HepG2 (cell line): ENCODE data around the gene ZDHHC11. TPM values are rescaled to one million over a fixed set of nuclear protein-coding genes. Genes with fewer than 3 reads are reported as not detected.

ENCODE experiments used
- ATAC-seq: fragments of 200-7000 bp; cut with Tn5 transposase; 3 replicates; pipeline ENCODE4 v1.9.1; 2020; ENCODE audit warnings: mild to moderate bottlenecking, moderate library complexity
- BruUV-seq: library from RNA; stranded (reverse); fragments of 400-500 nt; replicated peaks from 2 replicates; lab custom pipeline; 2021; lab: Mats Ljungman, UMichigan
- CTCF ChIA-PET: fragments of 300-600 bp; formaldehyde crosslinking; extraction: SDS; loops from one replicate; lab custom pipeline; 2021; ENCODE audit warnings: low total read pairs, inconsistent platforms, low intra/inter-chr PET ratio; lab: Yijun Ruan, JAX
- POLR2A ChIA-PET: fragments of 350-600 bp; sonication (Branson Sonifier 250); formaldehyde crosslinking; loops from one replicate; lab custom pipeline; 2020; ENCODE audit warnings: antibody characterized with exemption, inconsistent platforms; lab: Yijun Ruan, JAX
- DNase-seq: peaks from one replicate; pipeline ENCODE4 v3.0.0-alpha.2; 2015; ENCODE audit warnings: low spot score
- FAIRE-seq: peaks from 3 replicates; lab custom pipeline; 2011; peaks lifted over from hg19 to GRCh38; lab: Jason Lieb, UNC
- H2AFZ ChIP-seq: one replicate; pipeline ENCODE4 v1.6.1; 2011; ENCODE audit warnings: low read length, inconsistent platforms
- H3K27ac ChIP-seq: fragments of 300-600 bp; 3 replicates; pipeline ENCODE4 v1.8.0; 2011; ENCODE audit warnings: mixed run types, mild to moderate bottlenecking, mixed read lengths, low read length, inconsistent platforms; ENCODE audit not compliant: insufficient read depth; ENCODE audit errors: extremely low read length
- H3K27me3 ChIP-seq, 2 experiments: fragments of 200-600 bp in 1 of 2; 2 replicates in 1 of 2; 3 replicates in 1 of 2; pipeline versions ENCODE4 v1.6.0 to v1.8.0; 2011; ENCODE audit warnings: low read length in 2 of 2, mild to moderate bottlenecking in 2 of 2, moderate library complexity in 2 of 2, inconsistent platforms in 1 of 2; ENCODE audit not compliant: insufficient read depth in 2 of 2, control insufficient read depth in 1 of 2
- H3K36me3 ChIP-seq, 2 experiments: fragments of 200-600 bp in 1 of 2; replicated peaks in 1 of 2; 2 replicates in 1 of 2; 3 replicates in 1 of 2; pipeline versions ENCODE4 v1.5.1 to v1.8.0; 2011; ENCODE audit warnings: low read length in 2 of 2, inconsistent platforms in 1 of 2; ENCODE audit not compliant: insufficient read depth in 2 of 2, control insufficient read depth in 1 of 2
- H3K4me1 ChIP-seq: 2 replicates; pipeline ENCODE4 v1.5.1; 2012; ENCODE audit warnings: low read length, inconsistent platforms; ENCODE audit not compliant: insufficient read depth
- H3K4me2 ChIP-seq: 2 replicates; pipeline ENCODE4 v1.6.0; 2011; ENCODE audit warnings: low read depth, low read length, inconsistent platforms
- H3K4me3 ChIP-seq, 3 experiments: fragments of 200-600 bp in 1 of 3; sonication (generic), shearing (Covaris generic) in 1 of 3; replicated peaks in 1 of 3; 2 replicates each; pipeline ENCODE4 v1.5.1; 2011 to 2016; ENCODE audit warnings: low read length in 3 of 3, inconsistent platforms in 2 of 3, low read depth in 2 of 3, mild to moderate bottlenecking in 2 of 3, control low read depth in 1 of 3, mixed read lengths in 1 of 3; ENCODE audit not compliant: insufficient read depth in 1 of 3
- H3K79me2 ChIP-seq: one replicate; pipeline ENCODE4 v1.6.1; 2011; ENCODE audit warnings: low read length, inconsistent platforms; ENCODE audit not compliant: insufficient read depth
- H3K9ac ChIP-seq: 2 replicates; pipeline ENCODE4 v1.6.0; 2011; ENCODE audit warnings: mild to moderate bottlenecking, low read depth, low read length, inconsistent platforms; ENCODE audit not compliant: insufficient read depth
- H3K9me3 ChIP-seq: 2 replicates; pipeline ENCODE4 v1.5.1; 2012; ENCODE audit warnings: mild to moderate bottlenecking, low read length
- H4K20me1 ChIP-seq: 2 replicates; pipeline ENCODE4 v1.6.0; 2011; ENCODE audit warnings: inconsistent platforms, mild to moderate bottlenecking, low read length, moderate library complexity; ENCODE audit not compliant: insufficient read depth
- FOXC1 ChIP-seq: sonication (generic); formaldehyde crosslinking; IDR thresholded peaks from 2 replicates; pipeline ENCODE4 v1.8.0; 2022; ENCODE audit warnings: mild to moderate bottlenecking, missing genetic modification reagents, borderline replicate concordance
- HOXA9 ChIP-seq: sonication (generic); formaldehyde crosslinking; IDR thresholded peaks from 2 replicates; pipeline ENCODE4 v1.8.1; 2022; ENCODE audit warnings: missing genetic modification reagents, mild to moderate bottlenecking, moderate library complexity, borderline replicate concordance
- NFIB ChIP-seq: sonication (generic); formaldehyde crosslinking; IDR thresholded peaks from 2 replicates; pipeline ENCODE4 v1.9.0; 2021; ENCODE audit warnings: missing genetic modification reagents, mild to moderate bottlenecking, borderline replicate concordance
- NPAS2 ChIP-seq: sonication (generic); formaldehyde crosslinking; IDR thresholded peaks from 2 replicates; pipeline ENCODE4 v1.8.0; 2022; ENCODE audit warnings: mild to moderate bottlenecking, missing genetic modification reagents, borderline replicate concordance
- NR3C1 ChIP-seq: sonication (generic); formaldehyde crosslinking; IDR thresholded peaks from 2 replicates; pipeline ENCODE4 v1.4.0; 2020; ENCODE audit warnings: missing genetic modification reagents
- SRSF1 ChIP-seq: fragments of 200-400 bp; formaldehyde crosslinking; optimal IDR thresholded peaks from 2 replicates; pipeline ENCODE3; 2017; ENCODE audit warnings: mild to moderate bottlenecking, low read depth, low read length, moderate library complexity
- ZNF777 ChIP-seq: sonication (generic); formaldehyde crosslinking; IDR thresholded peaks from 2 replicates; pipeline ENCODE4 v1.4.0; 2020; ENCODE audit warnings: missing genetic modification reagents
- ZSCAN29 ChIP-seq: sonication (generic); formaldehyde crosslinking; conservative IDR thresholded peaks from 2 replicates; pipeline ENCODE4 v1.4.0; 2020; ENCODE audit warnings: mild to moderate bottlenecking, missing genetic modification reagents
- WGBS: methylation state at CpG from one replicate; pipeline ENCODE4 v1.1.6; 2017; ENCODE audit warnings: low lambda C conversion rate; 5-methylcytosine and 5-hydroxymethylcytosine counted together
- in situ Hi-C: cut with HindIII; loops from 2 replicates; pipeline ENCODE4 v1.10.0; 2017; ENCODE audit warnings: low pct_unique_long_range_greater_than_20kb; ENCODE audit not compliant: extremely low pct_ligation_motif_present
- intact Hi-C: fragments of 100-400 bp; cut with micrococcal nuclease; formaldehyde crosslinking; loops from one replicate; pipeline ENCODE4 v1.10.0; 2022; ENCODE audit not compliant: unreplicated experiment
- polyA plus RNA-seq, 8 experiments: library from polyadenylated mRNA; depleted of rRNA in 3 of 8; stranded (reverse) in 7 of 8; unstranded in 1 of 8; fragments of >200 nt; fragmentation: Illumina TruSeq in 4 of 8; extraction: Trizol in 4 of 8; gene quantifications; 2 replicates each; pipeline versions ENCODE4 v1.2.1 to v1.2.3, GENCODE V29; 2011 to 2016; ENCODE audit warnings: low read depth in 4 of 8, missing spikeins in 1 of 8, mixed read lengths in 1 of 8; ENCODE audit not compliant: insufficient read depth in 1 of 8
- total RNA-seq, 5 experiments: library from RNA; depleted of rRNA; stranded (reverse); fragments of >200 nt; fragmentation: Illumina TruSeq; extraction: Trizol; gene quantifications; 2 replicates each; pipeline ENCODE4 v1.2.3, GENCODE V29; 2016; ENCODE audit warnings: low read depth in 1 of 5
- TF ChIP-seq, protein P1 (sequence below): sonication (generic); formaldehyde crosslinking; IDR thresholded peaks from 2 replicates; pipeline ENCODE4 v1.5.1; 2020; ENCODE audit warnings: mild to moderate bottlenecking, missing genetic modification reagents, borderline replicate concordance
- TF ChIP-seq, protein P2 (sequence below): IDR thresholded peaks from 2 replicates; pipeline ENCODE4 v1.6.1; 2016; ENCODE audit warnings: missing genetic modification reagents, missing compliant biosample characterization

The ZDHHC11 gene
- total and polyA plus RNA-seq, 2 of the 13 experiments (the other 11 are each of a cell fraction or from before 2014, with no cell fraction given) = 2.1 to 4.0 TPM

DNA sequence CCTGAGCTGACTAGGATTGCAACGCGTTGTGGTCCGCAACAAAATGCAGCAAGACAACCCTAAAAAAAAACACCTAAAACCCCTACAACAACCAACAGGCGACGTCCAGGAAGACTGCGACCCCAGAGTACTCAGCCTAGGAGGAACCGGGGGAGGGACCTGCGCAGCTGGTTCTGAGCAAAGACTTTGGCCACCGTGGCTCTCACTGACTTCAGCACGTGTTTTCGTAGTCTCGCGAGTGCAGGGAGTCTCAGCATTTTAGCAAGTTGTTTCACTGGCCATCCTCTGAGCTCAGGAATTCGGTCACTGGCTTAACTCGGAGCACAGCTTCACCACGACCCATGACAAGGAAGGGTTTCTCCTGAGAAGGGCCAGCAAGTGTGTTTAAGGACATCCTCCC, 8.6 kb upstream of the ZDHHC11 start:
- in situ Hi-C loops (no loop called here), intact Hi-C loops (no loop called here)
- ChIA-PET POLR2A (no interaction called here), CTCF (no interaction called here)
- Histone ChIP-seq H4K20me1 (no peaks in the 10 kb centered on the region), H3K4me2 (no peak overlapping the region), H3K36me3 (peaks cover 4 to 13% of the 10 kb centered on the region in 2 experiments; a peak in 4 of 5 replicates), H3K79me2 (no peaks in the 10 kb centered on the region), H3K4me3 (no peak overlapping the region), H3K9me3 (no peaks in the 10 kb centered on the region), H3K27ac (no peak overlapping the region), H3K4me1 (no peaks in the 10 kb centered on the region), H2AFZ (no peak overlapping the region), H3K27me3 (no peaks in the 10 kb centered on the region), H3K9ac (no peak overlapping the region)
- FAIRE-seq (no peak), ATAC-seq (no peak), DNase-seq (no peak)
- 95% methylated on average over 16 of the region's 16 CpGs for WGBS
- no TSS peak for BruUV-seq
- TF ChIP-seq NR3C1 (CRISPR knock-in tag) (no peak), ZSCAN29 (CRISPR knock-in tag) (no peak), FOXC1 (CRISPR knock-in tag) (no peak), HOXA9 (CRISPR knock-in tag) (no peak), NFIB (CRISPR knock-in tag) (no peak), SRSF1 (no peak), ZNF777 (CRISPR knock-in tag) (no peak), NPAS2 (no peak)
- TF ChIP-seq, protein P1, sequence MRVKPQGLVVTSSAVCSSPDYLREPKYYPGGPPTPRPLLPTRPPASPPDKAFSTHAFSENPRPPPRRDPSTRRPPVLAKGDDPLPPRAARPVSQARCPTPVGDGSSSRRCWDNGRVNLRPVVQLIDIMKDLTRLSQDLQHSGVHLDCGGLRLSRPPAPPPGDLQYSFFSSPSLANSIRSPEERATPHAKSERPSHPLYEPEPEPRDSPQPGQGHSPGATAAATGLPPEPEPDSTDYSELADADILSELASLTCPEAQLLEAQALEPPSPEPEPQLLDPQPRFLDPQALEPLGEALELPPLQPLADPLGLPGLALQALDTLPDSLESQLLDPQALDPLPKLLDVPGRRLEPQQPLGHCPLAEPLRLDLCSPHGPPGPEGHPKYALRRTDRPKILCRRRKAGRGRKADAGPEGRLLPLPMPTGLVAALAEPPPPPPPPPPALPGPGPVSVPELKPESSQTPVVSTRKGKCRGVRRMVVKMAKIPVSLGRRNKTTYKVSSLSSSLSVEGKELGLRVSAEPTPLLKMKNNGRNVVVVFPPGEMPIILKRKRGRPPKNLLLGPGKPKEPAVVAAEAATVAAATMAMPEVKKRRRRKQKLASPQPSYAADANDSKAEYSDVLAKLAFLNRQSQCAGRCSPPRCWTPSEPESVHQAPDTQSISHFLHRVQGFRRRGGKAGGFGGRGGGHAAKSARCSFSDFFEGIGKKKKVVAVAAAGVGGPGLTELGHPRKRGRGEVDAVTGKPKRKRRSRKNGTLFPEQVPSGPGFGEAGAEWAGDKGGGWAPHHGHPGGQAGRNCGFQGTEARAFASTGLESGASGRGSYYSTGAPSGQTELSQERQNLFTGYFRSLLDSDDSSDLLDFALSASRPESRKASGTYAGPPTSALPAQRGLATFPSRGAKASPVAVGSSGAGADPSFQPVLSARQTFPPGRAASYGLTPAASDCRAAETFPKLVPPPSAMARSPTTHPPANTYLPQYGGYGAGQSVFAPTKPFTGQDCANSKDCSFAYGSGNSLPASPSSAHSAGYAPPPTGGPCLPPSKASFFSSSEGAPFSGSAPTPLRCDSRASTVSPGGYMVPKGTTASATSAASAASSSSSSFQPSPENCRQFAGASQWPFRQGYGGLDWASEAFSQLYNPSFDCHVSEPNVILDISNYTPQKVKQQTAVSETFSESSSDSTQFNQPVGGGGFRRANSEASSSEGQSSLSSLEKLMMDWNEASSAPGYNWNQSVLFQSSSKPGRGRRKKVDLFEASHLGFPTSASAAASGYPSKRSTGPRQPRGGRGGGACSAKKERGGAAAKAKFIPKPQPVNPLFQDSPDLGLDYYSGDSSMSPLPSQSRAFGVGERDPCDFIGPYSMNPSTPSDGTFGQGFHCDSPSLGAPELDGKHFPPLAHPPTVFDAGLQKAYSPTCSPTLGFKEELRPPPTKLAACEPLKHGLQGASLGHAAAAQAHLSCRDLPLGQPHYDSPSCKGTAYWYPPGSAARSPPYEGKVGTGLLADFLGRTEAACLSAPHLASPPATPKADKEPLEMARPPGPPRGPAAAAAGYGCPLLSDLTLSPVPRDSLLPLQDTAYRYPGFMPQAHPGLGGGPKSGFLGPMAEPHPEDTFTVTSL (CRISPR knock-in tag) = no peak
- TF ChIP-seq, protein P2, sequence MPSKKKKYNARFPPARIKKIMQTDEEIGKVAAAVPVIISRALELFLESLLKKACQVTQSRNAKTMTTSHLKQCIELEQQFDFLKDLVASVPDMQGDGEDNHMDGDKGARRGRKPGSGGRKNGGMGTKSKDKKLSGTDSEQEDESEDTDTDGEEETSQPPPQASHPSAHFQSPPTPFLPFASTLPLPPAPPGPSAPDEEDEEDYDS = no peak
